ENCODE results near the gene KRT73. TPM values are rescaled to one million over a fixed set of nuclear protein-coding genes. Genes with fewer than 3 reads are reported as not detected.
"Not testable (repeated sequence)": the region's sequence is repeated elsewhere in the genome, so short reads cannot be mapped to it uniquely, and the experiment has no call there.

KRT73 gene
- total RNA-seq, 1 donor from 2014 or later = 0.77 TPM

GRCh38 chr12:52600071-52600470 is 18.3 kb downstream of the KRT73 start:
- DNase-seq (ENCODE audit: low spot score) = no peak
- no peaks in the 10 kb centered on the region for H3K4me1 Mint-ChIP-seq (ENCODE audit: unreplicated experiment)
- no peak overlapping the region for H3K4me3 Mint-ChIP-seq (ENCODE audit: unreplicated experiment)
- no peaks in the 10 kb centered on the region for H3K9me3 Mint-ChIP-seq (ENCODE audit: unreplicated experiment)
- H3K27me3 Mint-ChIP-seq (ENCODE audit: unreplicated experiment) = no peaks in the 10 kb centered on the region
- H3K36me3 Mint-ChIP-seq (ENCODE audit: low read depth, unreplicated experiment) = no peaks in the 10 kb centered on the region
- no peak overlapping the region for H3K27ac Mint-ChIP-seq (ENCODE audit: unreplicated experiment)
- TF ChIP-seq, protein P1, sequence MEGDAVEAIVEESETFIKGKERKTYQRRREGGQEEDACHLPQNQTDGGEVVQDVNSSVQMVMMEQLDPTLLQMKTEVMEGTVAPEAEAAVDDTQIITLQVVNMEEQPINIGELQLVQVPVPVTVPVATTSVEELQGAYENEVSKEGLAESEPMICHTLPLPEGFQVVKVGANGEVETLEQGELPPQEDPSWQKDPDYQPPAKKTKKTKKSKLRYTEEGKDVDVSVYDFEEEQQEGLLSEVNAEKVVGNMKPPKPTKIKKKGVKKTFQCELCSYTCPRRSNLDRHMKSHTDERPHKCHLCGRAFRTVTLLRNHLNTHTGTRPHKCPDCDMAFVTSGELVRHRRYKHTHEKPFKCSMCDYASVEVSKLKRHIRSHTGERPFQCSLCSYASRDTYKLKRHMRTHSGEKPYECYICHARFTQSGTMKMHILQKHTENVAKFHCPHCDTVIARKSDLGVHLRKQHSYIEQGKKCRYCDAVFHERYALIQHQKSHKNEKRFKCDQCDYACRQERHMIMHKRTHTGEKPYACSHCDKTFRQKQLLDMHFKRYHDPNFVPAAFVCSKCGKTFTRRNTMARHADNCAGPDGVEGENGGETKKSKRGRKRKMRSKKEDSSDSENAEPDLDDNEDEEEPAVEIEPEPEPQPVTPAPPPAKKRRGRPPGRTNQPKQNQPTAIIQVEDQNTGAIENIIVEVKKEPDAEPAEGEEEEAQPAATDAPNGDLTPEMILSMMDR (IDR thresholded peaks at IDR 0.05; ENCODE audit: unreplicated experiment) = no peak

DNA sequence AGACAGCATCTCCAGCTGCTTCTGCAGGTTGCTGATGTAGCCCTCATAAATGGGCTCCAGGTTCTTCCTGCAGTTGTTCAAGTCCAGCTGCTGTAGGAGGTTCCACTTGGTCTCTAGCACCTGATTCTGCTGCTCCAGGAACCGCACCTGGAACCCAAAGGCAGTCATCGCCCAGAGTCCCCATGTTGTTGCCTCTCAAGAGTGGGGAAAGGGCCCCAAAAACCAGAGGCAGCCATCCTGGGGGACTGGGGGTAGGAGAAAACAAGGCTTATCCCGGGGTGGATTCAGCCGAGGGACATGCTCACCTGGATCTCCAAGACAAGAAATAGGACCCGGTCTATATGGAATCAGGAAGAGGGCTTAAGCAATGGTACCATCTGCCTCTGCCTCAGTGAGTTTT is 19.4 kb downstream of the KRT73 start:
- Mint-ChIP-seq H3K9me3 (ENCODE audit: unreplicated experiment) (no peaks in the 10 kb centered on the region), H3K4me3 (ENCODE audit: unreplicated experiment) (no peak overlapping the region), H3K4me1 (ENCODE audit: unreplicated experiment) (no peaks in the 10 kb centered on the region), H3K27ac (ENCODE audit: unreplicated experiment) (no peak overlapping the region), H3K36me3 (ENCODE audit: low read depth, unreplicated experiment) (no peaks in the 10 kb centered on the region), H3K27me3 (ENCODE audit: unreplicated experiment) (no peaks in the 10 kb centered on the region)
- TF ChIP-seq, protein P1 (IDR thresholded peaks at IDR 0.05; ENCODE audit: unreplicated experiment) = no peak
- no peak for DNase-seq (ENCODE audit: low spot score)

GRCh38 chr12:52594237-52594636 is 24.1 kb downstream of the KRT73 start:
- not testable (repeated sequence) for H3K4me3 Mint-ChIP-seq (ENCODE audit: unreplicated experiment); DNase-seq (ENCODE audit: low spot score); H3K27me3 Mint-ChIP-seq (ENCODE audit: unreplicated experiment); H3K36me3 Mint-ChIP-seq (ENCODE audit: low read depth, unreplicated experiment); H3K4me1 Mint-ChIP-seq (ENCODE audit: unreplicated experiment); H3K9me3 Mint-ChIP-seq (ENCODE audit: unreplicated experiment); H3K27ac Mint-ChIP-seq (ENCODE audit: unreplicated experiment)

DNA sequence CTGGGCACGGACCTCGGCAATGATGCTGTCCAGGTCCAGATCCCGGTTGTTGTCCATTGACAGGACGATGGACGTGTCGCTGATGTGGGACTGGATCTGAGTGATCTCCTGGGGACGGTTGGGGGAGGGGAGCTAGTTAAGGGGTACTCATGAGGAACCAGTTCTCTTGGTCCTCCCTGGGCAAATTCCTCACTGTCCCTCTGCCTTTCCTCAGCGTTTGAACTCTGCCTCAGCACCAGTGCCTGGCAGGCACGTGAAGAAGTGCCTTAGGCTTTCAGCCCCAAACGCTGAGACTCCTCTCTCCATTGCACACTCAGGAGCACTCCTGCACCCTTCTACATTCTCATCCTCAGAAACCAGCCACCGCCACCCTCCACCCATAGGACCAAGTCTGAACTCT is 26.8 kb downstream of the KRT73 start:
- Mint-ChIP-seq H3K9me3 (ENCODE audit: unreplicated experiment) (peaks cover 10% of the 10 kb centered on the region), H3K4me3 (ENCODE audit: unreplicated experiment) (no peak overlapping the region), H3K27ac (ENCODE audit: unreplicated experiment) (no peak overlapping the region), H3K4me1 (ENCODE audit: unreplicated experiment) (no peaks in the 10 kb centered on the region), H3K27me3 (ENCODE audit: unreplicated experiment) (peaks cover 9% of the 10 kb centered on the region), H3K36me3 (ENCODE audit: low read depth, unreplicated experiment) (peaks cover 10% of the 10 kb centered on the region)
- DNase-seq (ENCODE audit: low spot score) = no peak
- TF ChIP-seq, protein P1 (IDR thresholded peaks at IDR 0.05; ENCODE audit: unreplicated experiment) = no peak

DNA sequence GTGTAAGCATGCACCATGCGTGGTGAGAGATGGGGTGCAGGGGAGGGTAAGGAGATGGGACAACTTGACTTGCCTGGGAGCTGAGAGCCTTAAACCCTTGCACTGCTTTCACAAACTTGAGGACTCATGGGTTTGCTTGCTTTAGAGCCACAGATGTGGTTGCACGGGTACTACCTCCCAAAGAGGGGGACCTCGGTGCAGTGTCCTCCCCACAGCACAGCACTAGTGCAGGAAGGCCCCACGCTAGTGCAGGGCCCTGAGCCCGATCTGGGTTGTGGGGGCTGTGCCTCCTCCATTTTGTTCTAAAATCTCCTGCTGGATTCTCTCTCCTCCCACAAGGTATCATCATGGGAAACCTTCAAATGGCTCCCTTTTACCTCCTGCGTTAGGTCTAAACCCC is 28.3 kb downstream of the KRT73 start:
- TF ChIP-seq, protein P1 (IDR thresholded peaks at IDR 0.05; ENCODE audit: unreplicated experiment) = no peak

DNA sequence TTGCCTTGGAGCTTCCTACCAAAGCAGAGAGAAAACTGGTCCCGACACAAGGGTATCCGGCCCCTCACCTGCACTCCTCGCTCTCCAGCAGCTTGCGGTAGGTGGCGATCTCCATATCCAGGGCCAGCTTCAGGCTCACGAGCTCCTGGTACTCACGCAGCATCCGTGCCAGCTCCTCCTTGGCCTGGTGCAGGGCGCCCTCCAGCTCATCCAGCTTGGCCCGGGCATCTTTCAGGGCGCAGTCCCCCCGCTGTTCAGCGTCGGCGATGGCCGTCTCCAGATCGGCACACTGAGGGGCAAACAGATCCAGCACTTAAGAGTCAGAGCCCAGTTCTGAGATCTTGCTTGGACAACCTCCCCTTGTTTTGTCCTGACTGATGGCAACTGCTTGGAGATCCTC is 30.8 kb downstream of the KRT73 start:
- H3K9me3 Mint-ChIP-seq (ENCODE audit: unreplicated experiment) = peaks cover 10% of the 10 kb centered on the region
- H3K36me3 Mint-ChIP-seq (ENCODE audit: low read depth, unreplicated experiment) = peaks cover 10% of the 10 kb centered on the region
- H3K27me3 Mint-ChIP-seq (ENCODE audit: unreplicated experiment) = peaks cover 8% of the 10 kb centered on the region
- peaks cover 3% of the 10 kb centered on the region for H3K4me1 Mint-ChIP-seq (ENCODE audit: unreplicated experiment)
- TF ChIP-seq, protein P1 (IDR thresholded peaks at IDR 0.05; ENCODE audit: unreplicated experiment) = no peak
- no peak overlapping the region for H3K27ac Mint-ChIP-seq (ENCODE audit: unreplicated experiment)
- no peak for DNase-seq (ENCODE audit: low spot score)
- no peak overlapping the region for H3K4me3 Mint-ChIP-seq (ENCODE audit: unreplicated experiment)

More for the DNA sequence above, 28.3 kb downstream of the KRT73 start:
- no peak for DNase-seq (ENCODE audit: low spot score)
- H3K36me3 Mint-ChIP-seq (ENCODE audit: low read depth, unreplicated experiment) = peaks cover 10% of the 10 kb centered on the region
- H3K27ac Mint-ChIP-seq (ENCODE audit: unreplicated experiment) = no peak overlapping the region
- H3K4me1 Mint-ChIP-seq (ENCODE audit: unreplicated experiment) = no peaks in the 10 kb centered on the region
- H3K4me3 Mint-ChIP-seq (ENCODE audit: unreplicated experiment) = no peak overlapping the region
- peaks cover 9% of the 10 kb centered on the region for H3K27me3 Mint-ChIP-seq (ENCODE audit: unreplicated experiment)
- peaks cover 10% of the 10 kb centered on the region for H3K9me3 Mint-ChIP-seq (ENCODE audit: unreplicated experiment)
